ENCODE measurements around the gene PPP1R7. TPM values are rescaled to one million over a fixed set of nuclear protein-coding genes. Genes with fewer than 3 reads are reported as not detected.

PPP1R7 gene
- polyA plus RNA-seq, 10 donors: 62.8 to 85.5 (median 79.6) TPM

DNA sequence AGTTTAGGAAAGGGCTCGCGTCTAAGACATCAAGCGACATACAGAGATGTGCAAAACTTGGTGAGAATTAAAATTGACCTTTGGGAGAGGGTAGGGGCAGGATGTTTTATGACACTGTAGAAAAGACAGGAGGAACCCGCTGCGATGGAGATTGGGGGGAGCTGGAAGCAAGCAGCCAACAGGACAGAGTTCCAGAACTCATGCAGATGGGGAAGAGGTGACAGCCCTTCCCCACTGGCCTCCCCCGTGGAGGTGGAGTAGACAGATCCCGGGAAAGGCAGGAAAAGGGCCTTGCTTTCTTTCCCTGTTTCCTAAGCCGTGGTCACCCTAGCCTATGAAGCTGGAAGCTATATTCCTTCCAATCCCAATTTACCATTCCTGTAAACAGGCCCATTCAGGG lies 77.3 kb downstream of the PPP1R7 start:
- DNase-seq: no peak

DNA sequence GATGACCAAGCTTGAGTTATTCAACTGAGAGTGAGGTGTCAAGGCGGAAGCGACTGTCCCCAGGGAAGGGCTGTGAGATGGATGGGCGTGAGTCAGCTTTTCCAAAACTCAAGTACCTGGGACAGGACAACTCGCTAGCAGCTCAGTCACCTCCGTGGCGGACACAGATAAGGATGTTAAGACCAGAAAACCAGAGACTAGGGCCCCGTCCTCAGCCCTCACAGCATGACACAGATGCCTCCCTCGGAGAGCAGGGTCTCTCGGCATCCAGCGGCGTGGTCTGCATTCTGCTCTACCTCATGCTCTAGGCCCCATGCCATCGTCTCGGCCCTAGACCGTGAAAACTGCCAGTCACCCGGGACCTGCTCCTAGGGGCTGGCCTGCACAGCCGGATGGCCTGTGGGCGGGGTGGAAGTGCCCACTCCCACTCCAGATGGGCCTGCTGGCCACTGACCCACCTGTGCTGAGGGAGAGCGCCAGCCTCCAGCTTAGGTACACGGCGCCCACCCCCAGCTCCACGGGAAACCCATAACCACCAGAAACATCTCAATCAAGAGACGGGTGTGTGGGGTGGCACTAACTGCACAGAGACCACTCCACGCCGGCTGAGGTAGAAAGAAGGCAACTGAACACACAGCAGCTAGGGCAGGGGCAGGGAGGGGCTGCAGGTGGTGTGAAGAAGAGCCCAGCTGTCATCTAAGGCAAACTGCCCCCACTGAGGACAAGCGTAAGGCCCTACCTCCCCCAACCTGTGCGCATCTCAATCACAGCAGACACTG lies 78.0 kb downstream of the PPP1R7 start:
- DNase-seq: no peak

DNA sequence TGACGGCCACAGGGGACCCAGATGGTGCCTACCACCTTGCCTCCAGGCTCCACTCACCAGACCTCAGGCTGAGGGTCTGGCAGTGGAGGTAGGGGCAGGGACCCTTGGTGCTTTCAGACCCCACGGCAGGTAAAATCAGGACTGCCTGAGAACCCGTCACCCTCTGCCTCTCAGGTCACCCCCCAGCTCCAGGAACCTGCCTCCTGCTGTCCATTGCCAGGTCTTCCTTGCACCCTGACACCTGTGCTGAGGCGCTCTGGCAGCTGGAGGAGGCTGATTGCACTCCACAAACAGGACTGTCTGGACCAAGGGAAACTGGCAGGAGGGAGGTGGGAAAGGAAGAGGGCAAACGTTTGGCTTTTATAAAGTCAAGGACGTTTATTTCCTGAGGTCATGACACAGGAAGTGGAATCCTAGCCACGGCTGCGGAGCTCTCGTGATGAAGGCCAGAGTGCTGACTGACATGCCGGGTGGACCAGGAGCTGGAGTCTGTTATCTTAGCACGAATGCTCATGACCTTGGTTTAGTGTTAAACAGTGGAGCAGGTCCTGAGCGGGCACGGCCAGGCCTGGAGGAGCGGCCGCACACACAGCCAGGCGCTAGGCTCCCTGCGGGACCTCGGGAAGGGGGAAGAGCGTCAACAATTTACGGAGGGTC lies 78.7 kb downstream of the PPP1R7 start:
- DNase-seq: no peak

DNA sequence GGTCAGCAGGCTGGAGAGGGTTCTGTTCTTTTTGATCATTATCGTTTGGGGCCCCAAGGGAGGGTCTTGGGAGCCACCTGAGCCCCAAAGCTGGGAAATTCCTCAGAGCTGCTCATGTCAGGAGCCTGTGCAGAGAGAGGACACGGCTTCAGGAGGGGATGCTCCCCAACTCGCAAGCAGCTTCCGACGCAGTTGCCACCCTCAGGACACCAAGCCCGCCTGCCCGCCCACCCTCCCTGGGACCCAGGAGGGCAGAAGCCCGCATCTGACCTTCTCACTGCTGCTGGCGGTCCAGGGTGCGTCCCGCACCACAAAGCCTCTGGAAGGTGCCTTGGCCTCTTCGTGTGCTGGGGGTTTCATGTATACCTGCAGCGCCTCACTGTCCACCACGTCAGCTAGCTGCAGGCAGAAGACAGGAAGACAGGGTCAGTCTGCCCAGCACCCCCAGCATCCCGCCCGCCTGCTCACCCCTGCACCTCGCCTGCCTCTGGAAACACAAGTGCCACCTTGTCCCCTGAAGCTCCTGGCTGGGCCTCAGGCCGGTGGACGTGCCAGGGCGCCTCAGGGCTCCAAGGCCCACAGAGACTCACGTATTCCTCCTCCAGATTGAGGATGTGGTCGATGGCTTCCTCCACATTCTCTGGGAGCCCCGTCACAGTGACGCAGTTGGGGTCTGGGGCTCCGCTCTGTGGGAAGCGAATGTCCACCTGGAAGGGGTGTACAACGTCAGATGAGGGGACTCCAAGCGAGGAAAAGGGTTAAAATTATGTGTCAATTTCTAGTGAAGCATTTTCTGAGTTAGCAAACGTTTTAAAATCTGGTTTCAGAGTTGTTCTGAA lies 79.5 kb downstream of the PPP1R7 start:
- DNase-seq: no peak

DNA sequence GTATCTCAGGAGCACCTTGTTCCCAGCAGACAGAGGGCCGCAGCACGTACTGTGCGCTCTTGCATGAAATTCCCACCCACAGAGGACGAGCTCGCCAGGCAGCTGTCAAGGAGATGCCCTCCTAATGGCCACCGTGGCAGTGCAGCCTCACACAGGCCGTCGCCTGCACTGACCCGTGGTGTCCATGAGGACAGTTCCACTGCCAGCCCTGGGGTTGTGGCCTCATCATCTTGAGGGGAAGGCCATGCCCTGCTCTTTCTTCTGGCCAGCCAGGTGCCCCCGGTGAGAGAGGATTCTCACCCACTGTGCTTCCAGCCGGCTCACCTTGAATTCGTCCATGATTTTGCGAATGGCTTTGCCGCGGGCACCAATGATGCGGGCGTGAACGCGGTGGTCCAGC lies 80.2 kb downstream of the PPP1R7 start:
- no peak for DNase-seq

DNA sequence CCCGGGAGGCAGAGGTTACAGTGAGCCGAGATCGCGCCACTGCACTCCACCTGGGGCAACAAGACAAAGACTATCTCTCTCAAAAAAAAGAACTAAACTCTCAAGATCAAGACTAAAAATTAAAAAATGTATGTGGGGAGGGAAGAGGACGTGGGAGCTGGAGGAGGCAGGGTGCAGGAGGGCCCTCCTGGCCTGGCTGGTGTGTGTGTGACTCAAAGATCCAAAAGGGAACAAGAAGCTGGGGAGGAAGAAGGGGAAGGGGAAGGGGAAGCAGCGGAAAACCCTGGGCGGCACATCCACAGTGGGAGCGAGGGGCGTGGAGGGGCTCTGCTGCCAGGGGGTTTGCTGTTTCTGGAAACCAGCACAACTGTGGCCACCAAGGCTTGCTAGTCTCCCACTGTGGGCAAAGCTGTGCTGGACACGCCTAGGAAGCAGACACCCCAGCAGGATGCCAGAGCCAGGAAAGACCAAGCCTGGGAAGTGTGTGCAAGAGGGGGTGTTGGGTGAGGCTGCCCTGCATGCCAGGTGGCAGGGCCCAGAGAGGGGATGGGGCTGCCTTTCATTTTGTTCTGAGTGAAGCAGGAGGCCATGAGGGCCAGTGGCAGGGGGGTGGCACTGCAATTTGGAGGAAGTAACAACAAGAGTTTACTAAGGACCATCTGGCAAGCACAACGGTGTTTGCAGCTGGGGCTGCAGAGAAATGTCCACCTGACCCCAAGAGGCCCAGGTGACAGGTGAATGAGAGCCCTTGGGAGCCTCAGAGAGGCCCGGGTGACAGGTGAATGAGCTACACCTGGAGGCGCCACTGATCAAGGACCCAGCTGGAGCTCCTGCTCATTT lies 82.7 kb downstream of the PPP1R7 start:
- DNase-seq: no peak

Other genes starting within 250 kb of the PPP1R7 start
- gene CROCC2, start 244.1 kb upstream of the PPP1R7 start, polyA plus RNA-seq (ENCODE audit: insufficient read length in 10 of 10): 1 to 10 TPM in 1 of 10 donors, under 1 TPM in 8, not detected in 1; 0.11 to 1.2 (median 0.24) TPM
- gene SNED1, start 151.8 kb upstream of the PPP1R7 start, polyA plus RNA-seq (ENCODE audit: insufficient read length in 10 of 10): 1 to 10 TPM; 2.2 to 5.6 (median 3.3) TPM
- 10 to 100 TPM; 25.4 to 49.2 (median 32.9) TPM for gene MTERF4, start 48.2 kb upstream of the PPP1R7 start, polyA plus RNA-seq (ENCODE audit: insufficient read length in 10 of 10)
- gene PASK, start 995 bp upstream of the PPP1R7 start, polyA plus RNA-seq (ENCODE audit: insufficient read length in 10 of 10): 1 to 10 TPM; 4.1 to 8.3 (median 6.4) TPM
- 1 to 10 TPM in 5 of 10 donors, under 1 TPM in 5; 0.66 to 2.0 (median 0.89) TPM for gene ANO7, start 38.2 kb downstream of the PPP1R7 start, polyA plus RNA-seq (ENCODE audit: insufficient read length in 10 of 10)
- gene HDLBP, start 165.2 kb downstream of the PPP1R7 start, polyA plus RNA-seq (ENCODE audit: insufficient read length in 10 of 10): 100 to 1,000 TPM; 325 to 426 (median 361) TPM
- 100 to 1,000 TPM; 265 to 384 (median 314) TPM for gene SEPTIN2, start 165.5 kb downstream of the PPP1R7 start, polyA plus RNA-seq (ENCODE audit: insufficient read length in 10 of 10)
- 10 to 100 TPM; 24.8 to 43.7 (median 33.8) TPM for gene FARP2, start 205.8 kb downstream of the PPP1R7 start, polyA plus RNA-seq (ENCODE audit: insufficient read length in 10 of 10)

All from muscle of back (tissue), 11 donors.